ENCODE data around the gene DEPP1. TPM values are rescaled to one million over a fixed set of nuclear protein-coding genes. Genes with fewer than 3 reads are reported as not detected.

The DEPP1 gene
- total and polyA plus RNA-seq, 2 of the 4 experiments (the other 2 are of a cell fraction) = 13.6 to 30.0 TPM

DNA sequence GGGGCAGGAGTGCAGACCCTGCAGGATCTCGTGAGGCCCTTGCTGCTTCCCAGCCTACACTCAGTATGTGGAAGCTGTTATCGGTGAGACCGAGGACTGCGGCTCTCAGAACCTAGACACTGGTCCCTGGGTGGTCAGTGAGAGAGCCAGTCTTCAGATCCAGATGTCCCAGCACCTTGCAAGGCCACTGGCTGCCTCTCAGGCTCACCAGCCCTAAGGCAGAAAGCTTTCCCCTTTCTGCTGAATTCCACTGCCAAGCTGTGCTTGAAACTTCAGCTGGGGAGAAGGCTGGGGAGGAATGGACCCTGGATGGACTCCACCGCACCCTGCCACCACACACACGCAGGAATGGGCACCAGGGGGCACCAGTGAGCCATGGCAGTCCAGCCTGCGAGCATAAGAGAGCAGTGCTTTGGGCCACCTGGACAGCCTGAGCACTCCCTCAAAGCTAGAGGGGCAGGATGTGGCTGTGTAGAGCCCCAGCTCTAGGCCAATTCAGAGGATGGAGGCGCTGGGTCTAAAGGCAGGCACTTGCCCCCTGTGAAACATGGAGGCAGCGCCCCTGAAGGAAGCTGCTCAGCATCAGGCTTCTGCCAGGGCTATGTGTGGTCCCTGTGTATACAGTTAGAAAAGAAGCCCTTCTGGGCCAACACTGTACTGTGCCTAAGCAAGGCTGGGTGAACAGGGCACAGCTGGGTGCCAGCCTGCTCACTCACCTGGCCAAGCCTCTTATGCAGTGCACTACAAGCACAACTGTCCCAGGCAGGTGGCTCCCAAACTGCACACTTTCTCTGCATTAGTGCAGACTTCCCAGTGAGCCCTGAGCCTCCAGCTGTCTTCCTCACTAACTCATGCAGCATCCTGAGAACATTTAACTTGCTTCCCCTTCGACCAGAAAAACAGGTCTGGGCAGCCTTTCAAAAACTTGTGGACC, 45.8 kb downstream of the DEPP1 start (continued):
- peak; percentile 44; the same call in 1 of the 2 replicates for TF ChIP-seq MAZ (IDR thresholded peaks at IDR 0.05; ENCODE audit: borderline replicate concordance, low read depth, low read length)

DNA sequence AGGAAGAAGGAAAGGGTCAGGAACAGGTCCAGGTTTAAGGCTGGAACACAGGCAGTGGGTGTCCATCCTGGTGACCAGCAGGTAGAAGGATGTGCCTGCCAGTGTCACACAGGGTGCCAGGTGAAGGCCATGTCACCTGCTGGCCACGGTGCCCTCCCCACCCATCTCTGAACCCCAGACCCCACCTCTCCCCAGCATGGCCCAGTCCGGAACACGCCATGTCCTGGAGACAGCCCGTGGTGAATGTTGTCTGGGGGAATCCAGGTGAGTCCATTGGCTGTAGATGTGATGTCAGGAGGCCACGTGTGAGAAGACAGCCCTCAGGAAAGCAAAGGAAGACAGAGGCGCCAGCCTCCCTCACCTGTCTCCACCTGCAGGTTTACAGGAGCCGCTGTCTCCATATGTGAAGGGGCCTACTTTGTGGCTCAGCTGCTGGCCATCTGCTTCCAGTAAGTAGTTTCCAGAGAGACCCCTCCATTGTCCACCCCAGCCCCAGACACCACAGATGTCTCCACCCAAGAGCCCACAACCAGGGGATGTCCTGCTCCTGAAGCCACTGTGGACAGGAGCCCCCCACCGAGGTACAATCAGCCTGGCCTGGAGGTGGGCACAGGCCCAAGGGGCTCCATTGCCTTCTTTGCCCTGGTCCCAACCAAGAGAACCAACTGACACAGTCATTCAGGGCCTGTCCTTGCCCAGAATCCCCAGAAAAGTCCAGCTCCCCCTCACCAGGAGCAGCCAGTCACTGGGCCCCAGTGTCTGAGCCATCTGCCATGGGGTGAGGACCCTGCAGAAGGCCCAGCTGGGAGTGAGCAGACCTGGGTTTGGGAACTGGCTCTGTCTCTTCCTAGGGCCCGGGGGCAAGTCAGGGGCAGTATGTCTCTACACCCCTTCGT, 46.7 kb downstream of the DEPP1 start:
- Histone ChIP-seq H4K5ac (ENCODE audit: low read depth, low read length) (no peak overlapping the region), H3K4me3 (ENCODE audit: insufficient read depth, low read depth, low read length) (no peak overlapping the region), H3K79me1 (ENCODE audit: low read depth in 1 of 2, low read length in 2 of 2) (no peaks in the 10 kb centered on the region), H4K91ac (ENCODE audit: insufficient read depth, low read depth, low read length) (no peak overlapping the region), H3K27ac (ENCODE audit: insufficient read depth, low read length) (no peak overlapping the region), H3K9me1 (ENCODE audit: insufficient read depth, low read length) (peaks cover 9% of the 10 kb centered on the region; the same call in 1 of the 2 replicates), H3K4ac (ENCODE audit: low read depth, low read length) (peak overlapping the region; percentile 63; the same call in 1 of the 2 replicates), H3K4me1 (ENCODE audit: control insufficient read depth, insufficient read depth, low read length) (peaks cover 15% of the 10 kb centered on the region), H2BK5ac (ENCODE audit: low read depth, low read length, poor library complexity, severe bottlenecking) (no peak overlapping the region), H3K9me3 (ENCODE audit: control insufficient read depth, insufficient read depth, low read length) (no peaks in the 10 kb centered on the region), H3K18ac (ENCODE audit: low read depth, low read length) (no peak overlapping the region), H3K56ac (ENCODE audit: extremely low read depth, insufficient read depth, low read length) (no peak overlapping the region), H3K23ac (ENCODE audit: low read depth, low read length) (no peak overlapping the region), H4K20me1 (ENCODE audit: insufficient read depth, low read length) (no peaks in the 10 kb centered on the region), H4K8ac (ENCODE audit: low read depth in 2 of 2, low read length in 2 of 2) (no peak overlapping the region), H2BK20ac (ENCODE audit: low read depth, low read length) (no peak overlapping the region), H2AFZ (replicated peaks; ENCODE audit: low read length, poor library complexity) (peak overlapping the region; percentile 81), H3K14ac (replicated peaks; ENCODE audit: low read depth, low read length) (no peak overlapping the region), H2AK9ac (replicated peaks; ENCODE audit: low read depth, low read length, poor library complexity) (no peak overlapping the region), H3K36me3 (ENCODE audit: control insufficient read depth, insufficient read depth, low read length) (no peaks in the 10 kb centered on the region), H3K4me2 (ENCODE audit: low read depth, low read length) (no peak overlapping the region), H2BK120ac (ENCODE audit: low read depth, low read length) (peak overlapping the region; percentile 77), H3K27me3 (ENCODE audit: control insufficient read depth, insufficient read depth, low read length) (no peaks in the 10 kb centered on the region; the same call in 1 of the 2 replicates), H2BK15ac (ENCODE audit: low read depth, low read length) (no peak overlapping the region), H2AK5ac (ENCODE audit: low read depth, low read length) (peak overlapping the region; percentile 33; the same call in 1 of the 2 replicates), H3K9ac (ENCODE audit: low read depth, low read length) (no peak overlapping the region)
- no CpG with 5 or more reads among the region's 10 CpGs for WGBS, 2 experiments (ENCODE audit: extremely low coverage in 2 of 2, insufficient read length in 1 of 2)
- ChIA-PET CTCF (interaction anchor here (1.1 to 1.7 kb wide), 10 partner anchors 12 to 73 kb away, joined by 3 to 11 read pairs (median 6); partner anchors contain the start of gene DEPP1), POLR2A (ENCODE audit: unreplicated experiment) (no interaction called here)
- ATAC-seq (ENCODE audit: low read depth) = no peak
- intact Hi-C loops (cut with micrococcal nuclease) (loop anchor here (1.0 to 5.0 kb wide), 5 partner anchors 43 to 318 kb away; partner anchors contain the start of gene ZNF22), dilution Hi-C loops (cut with HindIII; ENCODE audit: low sequenced_read_pairs, unreplicated experiment) (no loop called here), in situ Hi-C loops (cut with MboI; ENCODE audit: low sequenced_read_pairs) (no loop called here)
- no TSS peak for BruUV-seq (replicated peaks)
- DNase-seq = no peak
- TF ChIP-seq SMC3 (IDR thresholded peaks at IDR 0.05; ENCODE audit: low read depth, low read length) (no peak), RAD21 (IDR thresholded peaks at IDR 0.05; ENCODE audit: low read length) (no peak), RFX5 (IDR thresholded peaks at IDR 0.05; ENCODE audit: low read depth, low read length) (no peak), RCOR1 (IDR thresholded peaks at IDR 0.05; ENCODE audit: insufficient replicate concordance, low read length) (no peak), CEBPB (IDR thresholded peaks at IDR 0.05; ENCODE audit: low read depth, low read length) (no peak), NFE2L2 (IDR thresholded peaks at IDR 0.05; ENCODE audit: low read depth, low read length) (no peak), MXI1 (IDR thresholded peaks at IDR 0.05; ENCODE audit: borderline replicate concordance, low read depth, low read length) (no peak)
- TF ChIP-seq, protein P1, sequence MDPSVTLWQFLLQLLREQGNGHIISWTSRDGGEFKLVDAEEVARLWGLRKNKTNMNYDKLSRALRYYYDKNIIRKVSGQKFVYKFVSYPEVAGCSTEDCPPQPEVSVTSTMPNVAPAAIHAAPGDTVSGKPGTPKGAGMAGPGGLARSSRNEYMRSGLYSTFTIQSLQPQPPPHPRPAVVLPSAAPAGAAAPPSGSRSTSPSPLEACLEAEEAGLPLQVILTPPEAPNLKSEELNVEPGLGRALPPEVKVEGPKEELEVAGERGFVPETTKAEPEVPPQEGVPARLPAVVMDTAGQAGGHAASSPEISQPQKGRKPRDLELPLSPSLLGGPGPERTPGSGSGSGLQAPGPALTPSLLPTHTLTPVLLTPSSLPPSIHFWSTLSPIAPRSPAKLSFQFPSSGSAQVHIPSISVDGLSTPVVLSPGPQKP (IDR thresholded peaks at IDR 0.05; ENCODE audit: borderline replicate concordance, low read depth, low read length) = no peak
- TF ChIP-seq, protein P2, sequence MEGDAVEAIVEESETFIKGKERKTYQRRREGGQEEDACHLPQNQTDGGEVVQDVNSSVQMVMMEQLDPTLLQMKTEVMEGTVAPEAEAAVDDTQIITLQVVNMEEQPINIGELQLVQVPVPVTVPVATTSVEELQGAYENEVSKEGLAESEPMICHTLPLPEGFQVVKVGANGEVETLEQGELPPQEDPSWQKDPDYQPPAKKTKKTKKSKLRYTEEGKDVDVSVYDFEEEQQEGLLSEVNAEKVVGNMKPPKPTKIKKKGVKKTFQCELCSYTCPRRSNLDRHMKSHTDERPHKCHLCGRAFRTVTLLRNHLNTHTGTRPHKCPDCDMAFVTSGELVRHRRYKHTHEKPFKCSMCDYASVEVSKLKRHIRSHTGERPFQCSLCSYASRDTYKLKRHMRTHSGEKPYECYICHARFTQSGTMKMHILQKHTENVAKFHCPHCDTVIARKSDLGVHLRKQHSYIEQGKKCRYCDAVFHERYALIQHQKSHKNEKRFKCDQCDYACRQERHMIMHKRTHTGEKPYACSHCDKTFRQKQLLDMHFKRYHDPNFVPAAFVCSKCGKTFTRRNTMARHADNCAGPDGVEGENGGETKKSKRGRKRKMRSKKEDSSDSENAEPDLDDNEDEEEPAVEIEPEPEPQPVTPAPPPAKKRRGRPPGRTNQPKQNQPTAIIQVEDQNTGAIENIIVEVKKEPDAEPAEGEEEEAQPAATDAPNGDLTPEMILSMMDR (conservative IDR thresholded peaks at IDR 0.05; ENCODE audit: low read depth, low read length) = no peak

Measured in IMR-90 (cell line).